K562 (cell line): ENCODE measurements around the gene OR51G2. TPM values are rescaled to one million over a fixed set of nuclear protein-coding genes. Genes with fewer than 3 reads are reported as not detected.

ENCODE experiments used
- ARID1B ChIP-seq: fragments of 450-650 bp; IDR thresholded peaks from 2 replicates; pipeline ENCODE4 v1.6.1; 2016; ENCODE audit warnings: antibody characterized with exemption, mild to moderate bottlenecking, inconsistent platforms
- CBFA2T3 ChIP-seq: fragments of 450-650 bp; IDR thresholded peaks from 2 replicates; pipeline ENCODE4 v1.6.1; 2017
- FOXK2 ChIP-seq, 2 experiments: fragments of 450-650 bp; IDR thresholded peaks in 1 of 2; conservative IDR thresholded peaks in 1 of 2; 2 replicates each; pipeline ENCODE4 v1.6.1; 2016; ENCODE audit warnings: low read depth in 2 of 2, mild to moderate bottlenecking in 1 of 2
- HDAC2 ChIP-seq: fragments of 450-650 bp; IDR thresholded peaks from 2 replicates; pipeline ENCODE4 v1.6.1; 2016; ENCODE audit warnings: mild to moderate bottlenecking
- KDM5B ChIP-seq: fragments of 200-600 bp; sonication (generic); IDR thresholded peaks from 2 replicates; pipeline ENCODE4 v1.6.1; 2012; ENCODE audit warnings: low read depth, mild to moderate bottlenecking, moderate library complexity, low read length, control low read depth, inconsistent platforms; ENCODE audit not compliant: insufficient replicate concordance
- MTA2 ChIP-seq: fragments of 450-650 bp; IDR thresholded peaks from 2 replicates; pipeline ENCODE4 v1.6.1; 2016; ENCODE audit warnings: low read depth
- NCOA6 ChIP-seq: fragments of 450-650 bp; IDR thresholded peaks from 2 replicates; pipeline ENCODE4 v1.6.1; 2017; ENCODE audit warnings: mild to moderate bottlenecking
- NCOR1 ChIP-seq: fragments of 450-650 bp; IDR thresholded peaks from 2 replicates; pipeline ENCODE4 v1.6.1; 2016; ENCODE audit warnings: mild to moderate bottlenecking, moderate library complexity
- POLR2AphosphoS5 ChIP-seq: IDR thresholded peaks from 2 replicates; pipeline ENCODE4 v1.6.1; 2011; ENCODE audit warnings: mild to moderate bottlenecking, low read depth, low read length, moderate library complexity; ENCODE audit not compliant: control insufficient read depth, insufficient read depth
- SMARCA4 ChIP-seq: fragments of 450-650 bp; IDR thresholded peaks from 2 replicates; pipeline ENCODE4 v1.6.1; 2016
- SMARCB1 ChIP-seq: IDR thresholded peaks from 2 replicates; pipeline ENCODE4 v1.6.1; 2011; ENCODE audit warnings: improper control_type of control experiment, low read depth; ENCODE audit not compliant: insufficient read length
- SMC3 ChIP-seq: conservative IDR thresholded peaks from 2 replicates; pipeline ENCODE4 v1.6.1; 2011; ENCODE audit warnings: low read depth, low read length, improper control_type of control experiment; ENCODE audit not compliant: insufficient read depth
- SPI1 ChIP-seq: IDR thresholded peaks from 2 replicates; pipeline ENCODE4 v1.6.1; 2011; ENCODE audit warnings: low read depth, low read length, control low read depth, borderline replicate concordance
- STAT5A ChIP-seq: IDR thresholded peaks from 2 replicates; pipeline ENCODE4 v1.6.1; 2012; ENCODE audit warnings: low read length, inconsistent platforms, borderline replicate concordance
- TCF3 ChIP-seq: sonication (generic); formaldehyde crosslinking; IDR thresholded peaks from 2 replicates; pipeline ENCODE4 v1.4.0; 2020; ENCODE audit warnings: mild to moderate bottlenecking, missing genetic modification reagents
- ZNF316 ChIP-seq: fragments of 450-650 bp; IDR thresholded peaks from 2 replicates; pipeline ENCODE4 v1.6.1; 2016
- polyA plus RNA-seq, 8 experiments: library from polyadenylated mRNA; depleted of rRNA in 4 of 8; stranded (reverse) in 5 of 8; unstranded in 3 of 8; fragments of >200 nt; fragmentation: Nextera tagmentation in 2 of 8; fragmentation: Illumina TruSeq in 1 of 8; extraction: Ambion mirVana in 2 of 8; extraction: Trizol in 1 of 8; gene quantifications; 2 replicates each; pipeline versions ENCODE4 v1.2.1 to v1.2.3, GENCODE V29; 2011 to 2014; ENCODE audit warnings: inconsistent platforms in 1 of 8, missing spikeins in 1 of 8
- total RNA-seq, 7 experiments: library from RNA; depleted of rRNA in 6 of 7; stranded (reverse); fragments of >200 nt in 6 of 7; fragmentation: Illumina TruSeq in 2 of 7; extraction: Trizol in 2 of 7; gene quantifications; 2 replicates each; pipeline versions ENCODE4 v1.2.1 to v1.2.3, GENCODE V29; 2011 to 2021; ENCODE audit warnings: low replicate concordance in 1 of 7
- TF ChIP-seq, protein P1 (sequence below): sonication (generic); formaldehyde crosslinking; IDR thresholded peaks from 2 replicates; pipeline ENCODE4 v1.8.1; 2023; ENCODE audit warnings: mild to moderate bottlenecking, missing genetic modification reagents

Gene OR51G2
- total and polyA plus RNA-seq, 9 of the 15 experiments (the other 6 are each of a cell fraction or from before 2014, with no cell fraction given): not detected

DNA sequence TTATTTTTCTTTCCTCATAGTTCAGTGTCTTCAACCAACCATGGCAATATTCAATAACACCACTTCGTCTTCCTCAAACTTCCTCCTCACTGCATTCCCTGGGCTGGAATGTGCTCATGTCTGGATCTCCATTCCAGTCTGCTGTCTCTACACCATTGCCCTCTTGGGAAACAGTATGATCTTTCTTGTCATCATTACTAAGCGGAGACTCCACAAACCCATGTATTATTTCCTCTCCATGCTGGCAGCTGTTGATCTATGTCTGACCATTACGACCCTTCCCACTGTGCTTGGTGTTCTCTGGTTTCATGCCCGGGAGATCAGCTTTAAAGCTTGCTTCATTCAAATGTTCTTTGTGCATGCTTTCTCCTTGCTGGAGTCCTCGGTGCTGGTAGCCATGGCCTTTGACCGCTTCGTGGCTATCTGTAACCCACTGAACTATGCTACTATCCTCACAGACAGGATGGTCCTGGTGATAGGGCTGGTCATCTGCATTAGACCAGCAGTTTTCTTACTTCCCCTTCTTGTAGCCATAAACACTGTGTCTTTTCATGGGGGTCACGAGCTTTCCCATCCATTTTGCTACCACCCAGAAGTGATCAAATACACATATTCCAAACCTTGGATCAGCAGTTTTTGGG, 37.2 kb downstream of the OR51G2 start, which contains the start of gene OR51T1 (continued):
- no peak for TF ChIP-seq NCOA6
- no peak for TF ChIP-seq HDAC2
- TF ChIP-seq SMC3: no peak
- TF ChIP-seq SMARCA4: peak; percentile 60; the same call in 1 of the 2 replicates
- peak; percentile 48; the same call in 1 of the 2 replicates for TF ChIP-seq STAT5A
- TF ChIP-seq KDM5B: no peak
- TF ChIP-seq TCF3 (CRISPR knock-in tag): peak; percentile 66
- peak; percentile 79 for TF ChIP-seq ARID1B
- TF ChIP-seq ZNF316: 0 out of 2 replicates have a peak, but pooled peaks have one; percentile 8
- TF ChIP-seq POLR2AphosphoS5: peak; percentile 25; the same call in 1 of the 2 replicates
- TF ChIP-seq NCOR1: peak; percentile 63
- 0 out of 2 replicates have a peak, but pooled peaks have one; percentile 5 for TF ChIP-seq SPI1
- TF ChIP-seq FOXK2 (conservative IDR thresholded peaks at IDR 0.05 in 1 of 2, IDR thresholded peaks at IDR 0.05 in 1 of 2; ENCODE audit: low read depth in 2 of 2): 0 out of 4 replicates have a peak, but pooled peaks of 1 of the 2 experiments have one; percentile 46
- TF ChIP-seq, protein P1, sequence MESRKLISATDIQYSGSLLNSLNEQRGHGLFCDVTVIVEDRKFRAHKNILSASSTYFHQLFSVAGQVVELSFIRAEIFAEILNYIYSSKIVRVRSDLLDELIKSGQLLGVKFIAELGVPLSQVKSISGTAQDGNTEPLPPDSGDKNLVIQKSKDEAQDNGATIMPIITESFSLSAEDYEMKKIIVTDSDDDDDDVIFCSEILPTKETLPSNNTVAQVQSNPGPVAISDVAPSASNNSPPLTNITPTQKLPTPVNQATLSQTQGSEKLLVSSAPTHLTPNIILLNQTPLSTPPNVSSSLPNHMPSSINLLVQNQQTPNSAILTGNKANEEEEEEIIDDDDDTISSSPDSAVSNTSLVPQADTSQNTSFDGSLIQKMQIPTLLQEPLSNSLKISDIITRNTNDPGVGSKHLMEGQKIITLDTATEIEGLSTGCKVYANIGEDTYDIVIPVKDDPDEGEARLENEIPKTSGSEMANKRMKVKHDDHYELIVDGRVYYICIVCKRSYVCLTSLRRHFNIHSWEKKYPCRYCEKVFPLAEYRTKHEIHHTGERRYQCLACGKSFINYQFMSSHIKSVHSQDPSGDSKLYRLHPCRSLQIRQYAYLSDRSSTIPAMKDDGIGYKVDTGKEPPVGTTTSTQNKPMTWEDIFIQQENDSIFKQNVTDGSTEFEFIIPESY (CRISPR knock-in tag): no peak
- no peak for TF ChIP-seq SMARCB1
- peak; percentile 58 for TF ChIP-seq MTA2
- TF ChIP-seq CBFA2T3: peak; percentile 78
